ENCODE measurements around the gene LCAT.

DNA sequence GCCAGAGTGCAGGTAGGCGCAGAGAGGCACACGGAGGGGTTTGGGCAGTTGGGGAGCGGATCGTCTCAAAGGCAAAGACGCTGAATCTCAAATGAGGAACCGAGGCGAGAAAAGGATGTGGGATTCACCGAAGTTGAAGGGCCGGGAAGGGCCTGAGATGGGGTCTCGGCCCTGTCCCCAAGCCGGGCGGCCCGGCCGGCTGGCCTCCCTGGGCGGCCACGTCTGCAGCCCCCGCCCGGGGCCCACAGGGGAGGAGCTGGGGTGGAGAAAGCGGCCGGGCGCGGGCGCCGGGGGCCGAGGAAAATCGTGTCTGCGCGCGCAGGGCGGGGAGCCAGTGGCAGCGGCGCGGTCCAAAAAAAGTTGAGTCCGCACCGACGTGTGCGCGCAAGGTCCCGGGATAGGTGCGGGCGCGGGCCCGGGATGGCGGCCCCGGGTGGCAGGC, 24.1 kb upstream of the LCAT start:
- no peak for TF ChIP-seq EZH2phosphoT487 (IDR thresholded peaks at IDR 0.05; ENCODE audit: low read depth)
- TF ChIP-seq CTCF (IDR thresholded peaks at IDR 0.05; ENCODE audit: low read depth, low read length), result no peak
